AG09309 (cell line): ENCODE measurements around the gene GYPE.
"Not testable (repeated sequence)": the region's sequence is repeated elsewhere in the genome, so short reads cannot be mapped to it uniquely, and the experiment has no call there.

Experiments
- DNase-seq: peaks from one replicate; pipeline ENCODE4 v3.0.0-alpha.2; 2010; ENCODE audit warnings: low read depth
- H3K4me3 ChIP-seq: 2 replicates; pipeline ENCODE4 v1.5.1; 2011; ENCODE audit warnings: mild to moderate bottlenecking, low read depth, low read length, moderate library complexity; ENCODE audit not compliant: control insufficient read depth
- TF ChIP-seq, protein P1 (sequence below): IDR thresholded peaks from 2 replicates; pipeline ENCODE4 v1.5.1; 2011; ENCODE audit warnings: mild to moderate bottlenecking, low read depth, low read length, inconsistent platforms; ENCODE audit not compliant: insufficient read depth, control insufficient read depth; ENCODE audit errors: missing control alignments

GYPE gene

DNA sequence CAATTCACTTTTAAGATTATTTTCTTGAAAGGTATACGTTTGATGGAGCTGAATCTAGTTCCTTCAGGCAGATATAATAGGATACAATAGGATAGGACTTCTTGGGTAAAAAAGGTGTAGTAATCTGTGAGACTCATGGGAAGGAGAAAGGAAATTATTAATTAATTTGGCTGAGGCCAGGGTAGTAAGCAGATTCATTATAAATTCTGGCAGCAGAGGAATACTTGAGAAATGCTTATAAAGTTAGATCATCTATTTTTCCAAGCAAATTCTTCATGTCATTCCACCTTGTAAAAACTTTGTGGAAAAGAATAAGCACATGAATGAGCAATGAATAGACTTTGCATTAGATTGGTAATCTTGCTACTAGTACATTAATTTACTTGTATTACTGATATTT is 46.9 kb downstream of the GYPE start:
- TF ChIP-seq, protein P1, sequence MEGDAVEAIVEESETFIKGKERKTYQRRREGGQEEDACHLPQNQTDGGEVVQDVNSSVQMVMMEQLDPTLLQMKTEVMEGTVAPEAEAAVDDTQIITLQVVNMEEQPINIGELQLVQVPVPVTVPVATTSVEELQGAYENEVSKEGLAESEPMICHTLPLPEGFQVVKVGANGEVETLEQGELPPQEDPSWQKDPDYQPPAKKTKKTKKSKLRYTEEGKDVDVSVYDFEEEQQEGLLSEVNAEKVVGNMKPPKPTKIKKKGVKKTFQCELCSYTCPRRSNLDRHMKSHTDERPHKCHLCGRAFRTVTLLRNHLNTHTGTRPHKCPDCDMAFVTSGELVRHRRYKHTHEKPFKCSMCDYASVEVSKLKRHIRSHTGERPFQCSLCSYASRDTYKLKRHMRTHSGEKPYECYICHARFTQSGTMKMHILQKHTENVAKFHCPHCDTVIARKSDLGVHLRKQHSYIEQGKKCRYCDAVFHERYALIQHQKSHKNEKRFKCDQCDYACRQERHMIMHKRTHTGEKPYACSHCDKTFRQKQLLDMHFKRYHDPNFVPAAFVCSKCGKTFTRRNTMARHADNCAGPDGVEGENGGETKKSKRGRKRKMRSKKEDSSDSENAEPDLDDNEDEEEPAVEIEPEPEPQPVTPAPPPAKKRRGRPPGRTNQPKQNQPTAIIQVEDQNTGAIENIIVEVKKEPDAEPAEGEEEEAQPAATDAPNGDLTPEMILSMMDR: no peak
- no peak overlapping the region for H3K4me3 ChIP-seq
- no peak for DNase-seq

DNA sequence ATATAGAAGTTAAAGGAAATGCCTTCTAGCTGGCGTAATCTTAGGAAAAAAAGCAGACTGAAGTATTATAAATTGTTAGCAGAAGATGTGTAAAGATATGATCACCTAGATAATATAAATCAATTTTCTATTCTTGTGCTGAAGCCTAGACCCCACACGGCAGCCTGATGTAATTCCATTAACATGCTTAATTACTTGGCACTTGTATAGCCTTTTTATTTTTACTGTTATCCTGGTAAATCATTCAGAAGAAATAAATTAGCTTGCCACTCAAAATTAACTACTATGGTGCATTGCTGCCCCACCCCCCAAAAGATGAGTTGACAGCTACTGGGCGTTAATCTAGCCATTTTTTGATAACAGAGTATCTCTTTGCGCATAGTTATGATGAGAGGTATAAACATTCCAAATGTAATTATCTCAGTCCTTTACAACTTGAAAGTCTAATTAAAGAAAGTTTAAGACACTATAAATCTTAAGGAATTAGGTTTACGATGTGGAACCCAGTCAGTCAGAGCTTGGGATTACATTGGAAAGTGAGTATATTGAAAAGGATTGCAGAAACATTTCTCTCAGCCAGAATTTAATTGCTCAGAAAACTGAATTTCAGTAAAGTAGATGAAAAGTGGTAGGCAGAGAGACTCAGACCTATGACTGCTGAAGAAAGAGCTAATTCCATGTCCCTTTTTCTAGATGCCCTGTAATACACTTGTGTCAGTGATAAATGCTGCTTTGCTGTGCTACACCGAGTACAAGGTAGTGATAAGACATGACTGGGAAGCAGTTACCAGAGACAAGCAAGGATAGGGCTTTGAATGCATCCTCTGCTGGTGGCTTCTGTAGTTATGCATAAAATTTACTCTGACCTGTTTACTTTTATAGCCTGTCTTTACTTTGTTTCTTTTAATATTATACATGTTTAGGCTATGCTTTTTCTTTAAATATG is 47.7 kb downstream of the GYPE start:
- not testable (repeated sequence) for DNase-seq, H3K4me3 ChIP-seq

DNA sequence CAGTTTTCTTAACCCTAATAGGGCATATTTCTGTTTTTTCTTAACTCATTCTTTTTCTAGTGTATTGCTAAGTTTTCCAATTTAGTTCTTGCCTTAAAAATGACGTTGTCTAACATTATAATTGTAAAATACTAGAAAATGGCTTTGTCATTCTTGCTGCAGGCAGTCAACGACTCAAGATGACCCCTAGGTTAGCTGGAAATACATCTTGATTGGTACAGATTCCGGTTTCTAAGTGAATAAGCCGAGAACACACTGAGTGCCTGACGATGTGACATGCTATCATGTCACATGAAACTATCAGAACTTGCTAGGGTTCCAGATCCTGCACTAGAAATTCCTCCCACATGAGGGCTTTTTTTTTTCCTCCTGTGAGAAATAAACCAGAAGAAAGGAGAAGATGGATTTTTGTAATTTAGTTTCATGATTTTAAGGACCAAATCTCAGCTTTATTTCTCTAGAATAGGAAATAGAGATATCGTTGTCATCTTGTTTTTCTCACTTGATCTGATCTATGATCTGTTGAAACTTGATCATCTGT is 49.3 kb downstream of the GYPE start:
- H3K4me3 ChIP-seq, DNase-seq: not testable (repeated sequence)

DNA sequence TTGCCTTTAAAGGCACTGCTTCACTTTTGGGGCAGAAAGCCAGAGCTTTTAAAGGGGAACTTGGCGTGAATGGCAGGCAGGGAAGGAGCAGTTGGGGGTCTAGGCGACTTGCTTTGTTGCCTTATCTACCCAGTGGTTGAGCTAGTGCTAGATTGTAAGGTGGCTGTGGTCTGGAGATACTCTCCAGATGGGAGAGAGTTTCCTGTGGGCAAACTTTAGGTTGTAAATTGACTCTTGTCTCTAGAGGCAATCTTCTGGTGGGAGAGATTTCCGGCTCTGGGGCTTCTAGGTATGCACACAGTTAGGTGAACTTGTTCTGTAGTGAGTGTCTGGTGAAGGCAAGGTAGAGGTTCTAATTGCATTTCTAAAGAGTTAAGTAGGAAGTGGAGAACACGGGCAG is 50.7 kb downstream of the GYPE start:
- not testable (repeated sequence) for H3K4me3 ChIP-seq, DNase-seq

DNA sequence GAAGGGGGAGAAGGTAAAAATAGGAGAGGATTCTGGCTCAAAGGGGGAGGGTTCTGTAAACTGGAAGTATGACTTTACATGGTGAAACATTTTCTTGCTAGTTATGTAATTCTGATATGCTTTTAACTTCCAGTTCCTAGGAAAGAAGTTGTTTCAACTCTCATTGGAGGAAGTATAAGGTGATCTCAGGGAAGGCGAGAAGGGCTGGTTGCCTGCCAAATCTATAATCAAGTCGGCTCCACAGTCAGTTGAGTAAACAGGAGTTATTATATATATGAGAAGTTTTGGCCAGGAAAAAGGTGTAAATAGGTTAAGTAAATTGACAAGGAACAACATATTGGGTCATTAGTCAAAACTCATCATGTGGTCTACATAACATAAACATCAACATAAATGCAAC is 56.1 kb downstream of the GYPE start:
- H3K4me3 ChIP-seq, DNase-seq: not testable (repeated sequence)

DNA sequence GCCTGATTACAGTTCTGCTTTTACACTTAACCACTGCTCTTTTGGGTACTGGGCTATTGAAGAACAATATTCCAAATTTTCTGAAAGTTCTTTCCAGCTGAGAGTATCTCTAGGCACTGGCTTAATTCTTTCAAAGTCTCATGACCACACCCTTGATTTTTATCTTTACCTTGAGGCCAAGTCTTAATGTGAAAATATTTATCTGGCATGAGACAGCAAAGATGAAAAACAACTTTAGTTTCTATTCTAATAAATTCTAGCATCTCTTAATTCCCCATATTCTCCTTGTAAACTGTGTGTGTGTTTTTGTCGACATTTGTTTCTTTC is 61.9 kb downstream of the GYPE start:
- DNase-seq, H3K4me3 ChIP-seq: not testable (repeated sequence)

DNA sequence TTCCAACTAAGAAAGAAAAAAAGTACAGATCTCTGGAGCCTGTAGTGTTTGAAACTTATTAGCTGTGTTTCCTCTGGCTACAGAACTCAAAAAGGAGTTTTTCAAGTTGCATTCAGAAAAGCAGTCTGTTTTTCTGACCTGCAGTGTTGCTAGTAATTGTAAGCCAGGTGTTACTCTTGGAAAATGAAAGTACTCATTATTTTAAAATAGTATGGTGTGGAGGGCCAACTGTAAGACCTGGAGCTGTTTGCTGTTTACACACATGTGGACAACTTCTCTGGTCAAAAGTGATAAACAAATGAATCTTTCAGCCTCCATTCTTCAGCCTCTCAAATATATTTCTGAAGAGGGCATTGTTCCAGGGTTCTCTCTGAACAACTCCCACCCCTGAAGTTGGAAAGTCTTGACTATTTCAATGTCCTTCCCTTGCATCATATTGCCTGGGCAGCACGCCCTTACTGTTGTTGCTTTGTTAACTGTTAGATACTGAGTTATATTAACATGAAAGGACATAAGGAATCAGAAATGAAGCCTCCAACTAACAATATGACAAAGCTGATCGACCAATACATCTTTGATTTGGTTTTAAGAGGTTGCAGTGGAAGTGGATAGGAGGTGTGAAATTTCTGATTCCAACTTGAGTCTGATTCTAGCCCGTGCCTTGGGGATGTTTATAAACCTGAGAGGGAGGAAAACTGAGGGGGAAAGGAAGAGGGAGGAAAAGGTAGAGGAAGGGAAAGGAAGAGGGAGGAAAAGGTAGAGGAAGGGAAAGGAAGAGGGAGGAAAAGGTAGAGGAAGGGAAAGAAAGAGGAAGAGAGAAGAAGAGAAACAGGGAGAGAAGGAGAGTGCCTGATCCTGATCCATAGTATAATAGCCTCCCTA is 62.5 kb downstream of the GYPE start:
- not testable (repeated sequence) for H3K4me3 ChIP-seq, DNase-seq

DNA sequence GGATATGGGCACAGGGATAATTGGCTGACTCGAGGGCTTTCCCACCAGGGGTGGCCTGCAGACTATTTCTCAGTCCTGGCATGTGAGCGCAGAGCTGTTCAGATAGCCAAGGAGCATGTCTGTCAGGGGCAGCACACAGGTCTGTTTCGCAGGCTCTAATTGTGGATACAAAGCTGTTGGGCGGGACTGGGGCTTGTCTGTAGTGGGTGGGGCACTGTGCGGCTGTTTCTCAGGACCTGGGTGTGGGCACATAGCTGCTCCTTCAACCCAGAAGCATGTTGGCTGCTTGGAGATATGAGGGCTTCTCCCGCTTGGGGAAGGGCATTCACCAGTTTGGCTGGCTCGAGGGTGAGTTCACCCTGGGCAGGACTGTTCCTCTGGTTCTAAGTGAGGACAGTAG is 65.9 kb downstream of the GYPE start:
- not testable (repeated sequence) for H3K4me3 ChIP-seq, DNase-seq

DNA sequence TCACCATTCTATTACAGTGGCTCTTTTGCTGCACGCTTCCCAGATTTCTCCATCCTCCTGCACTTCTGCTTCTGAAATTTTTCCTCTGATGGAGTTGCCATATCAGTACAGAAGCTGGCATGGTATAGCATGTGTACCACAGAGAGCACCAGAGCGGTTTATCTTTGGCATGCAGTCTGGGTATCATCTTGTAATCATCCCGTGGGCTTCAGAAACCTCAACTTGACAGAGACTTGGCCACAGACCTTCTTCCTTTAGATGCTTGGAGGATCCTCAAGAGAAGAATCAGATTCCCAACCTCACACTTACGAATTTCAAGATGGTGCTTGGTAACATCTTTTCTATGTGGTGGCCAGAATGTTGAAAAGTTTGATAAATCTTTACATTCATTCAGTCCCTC is 71.2 kb downstream of the GYPE start:
- not testable (repeated sequence) for DNase-seq, H3K4me3 ChIP-seq

DNA sequence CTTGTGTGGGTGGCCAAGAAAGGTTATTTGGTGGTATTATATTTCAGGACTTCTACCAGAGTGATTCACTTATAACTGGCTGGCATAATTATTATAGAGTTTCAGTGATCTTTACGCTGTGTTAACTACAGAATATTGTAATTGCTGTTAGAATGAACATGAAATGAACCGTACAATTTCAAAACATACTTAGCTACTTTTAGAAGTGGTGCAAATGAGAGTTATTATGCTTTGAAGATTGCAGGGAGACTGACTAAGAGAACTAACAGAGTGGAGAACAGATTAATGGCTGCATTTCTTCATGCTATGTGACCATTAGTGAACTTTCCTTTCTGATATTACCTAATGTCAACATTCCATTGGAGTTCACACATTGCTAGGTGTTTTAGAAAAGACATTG is 71.7 kb downstream of the GYPE start:
- DNase-seq, H3K4me3 ChIP-seq: not testable (repeated sequence)

DNA sequence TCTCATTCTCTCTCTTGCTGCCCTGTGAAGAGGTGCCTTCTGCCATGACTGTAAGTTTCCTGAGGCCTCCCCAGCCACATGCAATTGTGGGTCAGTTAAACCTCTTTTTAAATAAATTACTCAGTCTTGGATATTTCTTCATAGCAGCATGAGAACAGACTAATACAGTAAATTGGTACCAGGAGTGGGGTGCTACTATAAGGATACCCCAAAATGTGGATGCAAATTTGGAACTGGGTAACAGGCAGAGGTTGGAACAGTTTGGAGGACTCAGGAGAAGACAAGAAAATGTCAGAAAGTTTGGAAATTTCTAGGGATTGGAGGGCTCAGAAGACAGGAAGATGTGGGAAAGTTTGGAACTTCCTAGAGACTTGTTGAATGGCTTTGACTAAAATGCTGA is 74.8 kb downstream of the GYPE start:
- not testable (repeated sequence) for DNase-seq, H3K4me3 ChIP-seq

DNA sequence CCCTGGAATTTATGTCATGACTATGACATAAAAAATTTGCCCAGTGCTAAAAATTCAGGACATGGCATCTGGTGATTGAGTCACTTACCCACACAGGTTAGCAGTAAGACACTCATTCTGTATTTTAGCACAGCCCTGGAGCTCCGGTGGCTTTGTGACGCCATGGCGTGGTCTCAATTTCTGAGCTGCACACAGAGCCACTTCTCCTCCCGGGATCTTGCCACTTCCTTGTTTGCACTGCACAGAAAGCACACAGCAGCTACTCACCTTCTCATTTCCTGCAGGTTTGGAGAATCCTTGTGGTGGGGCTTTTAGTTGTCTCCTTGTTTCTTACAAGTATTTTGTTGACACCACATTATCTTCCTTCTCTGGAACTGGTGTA is 76.1 kb downstream of the GYPE start:
- not testable (repeated sequence) for DNase-seq, H3K4me3 ChIP-seq
